Mesenchymal stem cell (in vitro differentiated cells and primary cell): ENCODE results near the gene HOMEZ.
A peak's percentile ranks its signal among the peaks of the same experiment; 100 is the strongest.

Experiments
- DNase-seq: peaks from one replicate; pipeline ENCODE4 v3.0.0-alpha.2; 2013
- H2AFZ ChIP-seq: one replicate; pipeline ENCODE4 v1.6.1; 2013; ENCODE audit warnings: low read depth, mild to moderate bottlenecking, control low read depth, inconsistent platforms, low read length, moderate library complexity
- H2AK5ac ChIP-seq: 2 replicates; pipeline ENCODE4 v1.6.1; 2013; ENCODE audit warnings: low read length, moderate library complexity, mild to moderate bottlenecking, inconsistent platforms; ENCODE audit not compliant: severe bottlenecking
- H2BK120ac ChIP-seq: one replicate; pipeline ENCODE4 v1.6.1; 2013; ENCODE audit warnings: low read depth, mild to moderate bottlenecking, inconsistent platforms, low read length, moderate library complexity
- H2BK12ac ChIP-seq, 2 experiments: one replicate each; pipeline ENCODE4 v1.6.1; 2013; ENCODE audit warnings: inconsistent platforms in 2 of 2, low read length in 2 of 2, mild to moderate bottlenecking in 2 of 2, moderate library complexity in 2 of 2, control low read depth in 1 of 2
- H2BK15ac ChIP-seq: one replicate; pipeline ENCODE4 v1.6.1; 2013; ENCODE audit warnings: mild to moderate bottlenecking, low read depth, inconsistent platforms; ENCODE audit not compliant: poor library complexity, severe bottlenecking
- H2BK5ac ChIP-seq: 2 replicates; pipeline ENCODE4 v1.6.1; 2013; ENCODE audit warnings: low read depth, mild to moderate bottlenecking, low read length, control low read depth, inconsistent platforms; ENCODE audit not compliant: poor library complexity, severe bottlenecking
- H3K14ac ChIP-seq, 2 experiments: one replicate each; pipeline ENCODE4 v1.6.1; 2013; ENCODE audit warnings: inconsistent platforms in 2 of 2, low read length in 2 of 2, control low read depth in 1 of 2, mild to moderate bottlenecking in 1 of 2, moderate library complexity in 1 of 2
- H3K18ac ChIP-seq, 2 experiments: one replicate each; pipeline ENCODE4 v1.6.1; 2013; ENCODE audit warnings: inconsistent platforms in 2 of 2, low read length in 2 of 2, control low read depth in 1 of 2, low read depth in 1 of 2, mild to moderate bottlenecking in 1 of 2
- H3K23ac ChIP-seq, 2 experiments: one replicate each; pipeline ENCODE4 v1.6.1; 2013; ENCODE audit warnings: inconsistent platforms in 2 of 2, low read length in 2 of 2, mild to moderate bottlenecking in 2 of 2, moderate library complexity in 2 of 2, control low read depth in 1 of 2
- H3K27ac ChIP-seq: 2 replicates; pipeline ENCODE4 v1.5.1; 2013; ENCODE audit warnings: mild to moderate bottlenecking, moderate library complexity, low read length, control low read depth, inconsistent platforms; ENCODE audit not compliant: poor library complexity, severe bottlenecking
- H3K27me3 ChIP-seq, 2 experiments: 2 replicates each; pipeline versions ENCODE4 v1.6.1 to v1.7.0; 2013; ENCODE audit warnings: low read length in 2 of 2, mild to moderate bottlenecking in 2 of 2, moderate library complexity in 2 of 2, control low read depth in 1 of 2, inconsistent platforms in 1 of 2; ENCODE audit not compliant: control insufficient read depth in 1 of 2, insufficient read depth in 1 of 2
- H3K36me3 ChIP-seq, 2 experiments: 2 replicates each; pipeline versions ENCODE4 v1.6.1 to v1.7.0; 2013; ENCODE audit warnings: low read length in 2 of 2, control low read depth in 1 of 2, inconsistent platforms in 1 of 2, low read depth in 1 of 2, mild to moderate bottlenecking in 1 of 2; ENCODE audit not compliant: insufficient read depth in 2 of 2, control insufficient read depth in 1 of 2
- H3K4ac ChIP-seq, 2 experiments: one replicate each; pipeline ENCODE4 v1.6.1; 2013; ENCODE audit warnings: inconsistent platforms in 2 of 2, low read length in 2 of 2, mild to moderate bottlenecking in 2 of 2, moderate library complexity in 2 of 2, control low read depth in 1 of 2, low read depth in 1 of 2
- H3K4me1 ChIP-seq: 2 replicates; pipeline ENCODE4 v1.6.1; 2013; ENCODE audit warnings: low read depth, low read length, control low read depth; ENCODE audit not compliant: control insufficient read depth, insufficient read depth
- H3K4me2 ChIP-seq: 2 replicates; pipeline ENCODE4 v1.6.1; 2013; ENCODE audit warnings: low read length, mild to moderate bottlenecking, inconsistent platforms; ENCODE audit not compliant: poor library complexity, severe bottlenecking
- H3K4me3 ChIP-seq, 2 experiments: 2 replicates each; pipeline versions ENCODE4 v1.5.1 to v1.7.0; 2013; ENCODE audit warnings: low read length in 2 of 2, mild to moderate bottlenecking in 2 of 2, control low read depth in 1 of 2, low read depth in 1 of 2; ENCODE audit not compliant: insufficient read depth in 1 of 2
- H3K79me1 ChIP-seq: replicated peaks from 2 replicates; pipeline ENCODE4 v1.6.1; 2013; ENCODE audit warnings: mild to moderate bottlenecking, control low read depth, low read length, inconsistent platforms; ENCODE audit not compliant: poor library complexity, severe bottlenecking
- H3K9ac ChIP-seq: 2 replicates; pipeline ENCODE4 v1.7.0; 2013; ENCODE audit warnings: mild to moderate bottlenecking, low read length, moderate library complexity
- H3K9me3 ChIP-seq: 2 replicates; pipeline ENCODE4 v1.7.0; 2013; ENCODE audit warnings: mild to moderate bottlenecking, low read length; ENCODE audit not compliant: control insufficient read depth
- H4K8ac ChIP-seq: one replicate; pipeline ENCODE4 v1.6.1; 2013; ENCODE audit warnings: inconsistent platforms, mild to moderate bottlenecking, low read length, moderate library complexity
- H4K91ac ChIP-seq: one replicate; pipeline ENCODE4 v1.6.1; 2013; ENCODE audit warnings: mild to moderate bottlenecking, low read length, inconsistent platforms
- WGBS: methylation state at CpG from one replicate; pipeline ENCODE4 v1.1.7; 2013; ENCODE audit warnings: mixed read lengths; 5-methylcytosine and 5-hydroxymethylcytosine counted together

The HOMEZ gene

GRCh38 chr14:23301288-23301968, 15.5 kb upstream of the HOMEZ start:
- Histone ChIP-seq H3K9me3 (no peaks in the 10 kb centered on the region), H3K4me3 (peak overlapping the region; percentile 74 to 87), H4K8ac (peak overlapping the region; percentile 88), H3K23ac (peak overlapping the region in 1 of 2 experiments; percentile 55), H3K79me1 (peaks cover 9% of the 10 kb centered on the region), H3K4ac (peak overlapping the region; percentile 80 to 88), H3K27ac (peak overlapping the region; percentile 97), H3K18ac (peak overlapping the region; percentile 89 to 95), H4K91ac (peak overlapping the region; percentile 80), H2AK5ac (no peak overlapping the region), H2AFZ (no peak overlapping the region), H2BK5ac (peak overlapping the region; percentile 61), H3K4me1 (peaks cover 12% of the 10 kb centered on the region), H3K14ac (no peak overlapping the region), H2BK12ac (peak overlapping the region in 1 of 2 experiments; percentile 51), H3K9ac (peak overlapping the region; percentile 98), H3K27me3 (no peaks in the 10 kb centered on the region), H2BK15ac (peak overlapping the region; percentile 37), H2BK120ac (peak overlapping the region; percentile 87), H3K36me3 (peaks cover 5 to 6% of the 10 kb centered on the region in 2 experiments), H3K4me2 (peak overlapping the region; percentile 99)
- under 1% methylated on average over 62 of the region's 87 CpGs for WGBS
- DNase-seq, result peak; percentile 99

- peak overlapping the region; percentile 52 to 100 for H3K4me3 ChIP-seq
Measured at GRCh38 chr14:23300687-23301223, 14.8 kb upstream of the HOMEZ start.

GRCh38 chr14:23299986-23300686, 14.2 kb upstream of the HOMEZ start:
- H2BK15ac ChIP-seq, result peak overlapping the region; percentile 62
- 91% methylated on average over 10 of the region's 10 CpGs for whole genome bisulfite sequencing
- peaks cover 9% of the 10 kb centered on the region for H3K79me1 ChIP-seq
- H4K91ac ChIP-seq, result no peak overlapping the region
- H3K27ac ChIP-seq, result peak overlapping the region; percentile 88
- peak overlapping the region; percentile 98 for H3K9ac ChIP-seq
- peaks cover 12% of the 10 kb centered on the region for H3K4me1 ChIP-seq
- no peak overlapping the region for H2BK5ac ChIP-seq
- no peak overlapping the region for H2AK5ac ChIP-seq
- peak overlapping the region in 1 of 2 experiments; percentile 17 for H2BK12ac ChIP-seq
- H3K9me3 ChIP-seq, result no peaks in the 10 kb centered on the region
- H3K4me3 ChIP-seq, result peak overlapping the region; percentile 52 to 100
- H4K8ac ChIP-seq, result peak overlapping the region; percentile 87
- peak overlapping the region; percentile 69 for H3K4me2 ChIP-seq
- no peaks in the 10 kb centered on the region for H3K27me3 ChIP-seq
- H2AFZ ChIP-seq, result no peak overlapping the region
- H3K4ac ChIP-seq, result peak overlapping the region; percentile 46 to 94
- peak overlapping the region; percentile 21 for H2BK120ac ChIP-seq
- H3K18ac ChIP-seq, result peak overlapping the region; percentile 37 to 84
- DNase-seq, result no peak
- H3K14ac ChIP-seq, result no peak overlapping the region
- H3K36me3 ChIP-seq, result peaks cover 6 to 8% of the 10 kb centered on the region in 2 experiments
- H3K23ac ChIP-seq, result no peak overlapping the region

More at GRCh38 chr14:23300687-23301223, 14.8 kb upstream of the HOMEZ start:
- no peak overlapping the region for H2BK5ac ChIP-seq
- H3K9me3 ChIP-seq, result no peaks in the 10 kb centered on the region
- peak overlapping the region in 1 of 2 experiments; percentile 77 for H2BK12ac ChIP-seq
- H3K14ac ChIP-seq, result peak overlapping the region in 1 of 2 experiments; percentile 44
- H3K18ac ChIP-seq, result peak overlapping the region; percentile 37 to 84
- H3K4me2 ChIP-seq, result peak overlapping the region; percentile 69
- H2BK15ac ChIP-seq, result no peak overlapping the region
- no peaks in the 10 kb centered on the region for H3K27me3 ChIP-seq
- no peak overlapping the region for H3K23ac ChIP-seq
- peak overlapping the region; percentile 12 for H2AK5ac ChIP-seq
- H3K9ac ChIP-seq, result peak overlapping the region; percentile 98
- no peak for DNase-seq
- H2BK120ac ChIP-seq, result peak overlapping the region; percentile 77
- H4K8ac ChIP-seq, result peak overlapping the region; percentile 87
- H2AFZ ChIP-seq, result no peak overlapping the region
- H4K91ac ChIP-seq, result peak overlapping the region; percentile 73
- H3K36me3 ChIP-seq, result peaks cover 6 to 7% of the 10 kb centered on the region in 2 experiments
- WGBS, result 18% methylated on average over 12 of the region's 13 CpGs
- peaks cover 12% of the 10 kb centered on the region for H3K4me1 ChIP-seq
- H3K4ac ChIP-seq, result peak overlapping the region; percentile 73 to 94
- peak overlapping the region; percentile 88 for H3K27ac ChIP-seq
- H3K79me1 ChIP-seq, result peaks cover 9% of the 10 kb centered on the region
